Spleen (tissue), 11 donors: ENCODE measurements around the gene TNFRSF18. TPM values are rescaled to one million over a fixed set of nuclear protein-coding genes. Genes with fewer than 3 reads are reported as not detected.
"Not testable (repeated sequence)": the region's sequence is repeated elsewhere in the genome, so short reads cannot be mapped to it uniquely, and the experiment has no call there.

Source experiments
- DNase-seq: peaks from one replicate; pipeline ENCODE4 v3.0.0-alpha.2; 2020
- H3K27ac ChIP-seq, 8 donors: fragments of 200-600 bp; sonication (generic) in 7 of 8; 1 replicate in 4 of 8; 2 replicates in 4 of 8; pipeline versions ENCODE4 v1.5.0 to v1.8.0; 2016 to 2021; ENCODE audit warnings: inconsistent platforms in 4 of 8, mild to moderate bottlenecking in 4 of 8, moderate library complexity in 1 of 8
- H3K27me3 ChIP-seq, 7 donors: fragments of 200-600 bp; sonication (generic) in 6 of 7; replicated peaks in 1 of 7; 1 replicate in 4 of 7; 2 replicates in 3 of 7; pipeline versions ENCODE4 v1.5.0 to v1.8.0; 2016 to 2021; ENCODE audit warnings: inconsistent platforms in 3 of 7, mild to moderate bottlenecking in 1 of 7
- H3K36me3 ChIP-seq, 6 donors: fragments of 200-600 bp; sonication (generic) in 5 of 6; 1 replicate in 4 of 6; 2 replicates in 2 of 6; pipeline versions ENCODE4 v1.5.0 to v1.8.0; 2016 to 2021; ENCODE audit warnings: inconsistent platforms in 2 of 6
- H3K4me1 ChIP-seq, 6 donors: fragments of 200-600 bp; sonication (generic) in 5 of 6; 1 replicate in 3 of 6; 2 replicates in 3 of 6; pipeline versions ENCODE4 v1.5.0 to v1.8.0; 2016 to 2021; ENCODE audit warnings: inconsistent platforms in 3 of 6
- H3K4me3 ChIP-seq, 8 donors: fragments of 200-600 bp; sonication (generic) in 7 of 8; 1 replicate in 4 of 8; 2 replicates in 4 of 8; pipeline versions ENCODE4 v1.5.0 to v1.8.0; 2016 to 2021; ENCODE audit warnings: inconsistent platforms in 4 of 8, mild to moderate bottlenecking in 4 of 8, moderate library complexity in 2 of 8
- H3K9me3 ChIP-seq, 8 donors: fragments of 200-600 bp; sonication (generic) in 7 of 8; 1 replicate in 4 of 8; 2 replicates in 4 of 8; pipeline versions ENCODE4 v1.5.0 to v1.8.0; 2016 to 2021; ENCODE audit warnings: inconsistent platforms in 4 of 8
- CTCF ChIP-seq, 11 experiments: fragments of 200-600 bp in 7 of 11; fragments of 450-650 bp in 4 of 11; sonication (generic) in 4 of 11; IDR thresholded peaks in 8 of 11; conservative IDR thresholded peaks in 3 of 11; 1 replicate in 7 of 11; 2 replicates in 4 of 11; pipeline versions ENCODE4 v1.4.0 to v1.8.0; 2016 to 2021; ENCODE audit warnings: antibody characterized with exemption in 11 of 11, inconsistent platforms in 4 of 11, mild to moderate bottlenecking in 1 of 11
- POLR2A ChIP-seq, 3 donors: fragments of 450-650 bp; IDR thresholded peaks; one replicate each; pipeline ENCODE4 v1.5.1; 2017; ENCODE audit warnings: antibody characterized with exemption in 3 of 3, mild to moderate bottlenecking in 1 of 3
- POLR2AphosphoS5 ChIP-seq, 3 donors: sonication (generic); formaldehyde crosslinking; IDR thresholded peaks; one replicate each; pipeline ENCODE4 v1.5.1; 2017; ENCODE audit warnings: antibody characterized with exemption in 3 of 3
- WGBS, 5 donors: extraction: QIAGEN DNeasy Blood & Tissue Kit in 3 of 5; methylation state at CpG; one replicate each; pipeline versions ENCODE4 v1.1.5 to v1.1.7; 2013 to 2018; 5-methylcytosine and 5-hydroxymethylcytosine counted together
- intact Hi-C: fragments of 100-400 bp; cut with DNase I; formaldehyde crosslinking; loops from one replicate; pipeline ENCODE4 v1.15.0; 2023; ENCODE audit warnings: low total_unique reads
- polyA plus RNA-seq, 3 donors: library from polyadenylated mRNA; stranded (reverse); fragments of 200-250 nt; gene quantifications; one replicate each; pipeline ENCODE4 v1.2.1, GENCODE V29; 2013
- total RNA-seq, 7 donors: library from RNA; depleted of rRNA in 3 of 7; stranded (reverse); fragments of >200 nt in 3 of 7; fragmentation: NEBNext Ultra II Directional in 4 of 7; extraction: Animal tissue kit (Norgen Biotek cat#: 25700) in 4 of 7; gene quantifications; one replicate each; pipeline versions ENCODE4 v1.1.0 to v1.2.1, GENCODE V29; 2016 to 2021
- donor health status: healthy with polysubstance abuse.
- donor health status: DM: no; HTN: no; CAD: no; lungs with moderate emphysema.
- donor health status: DM: no; HTN: no; CAD: no.
- donor health status: Bipolar disorder and iron deficiency.
- donor health status: healthy.
- donor health status: DM: no; HTN: no; CAD: no.
- donor health status: DM: yes; HTN: yes; CAD: no.

TNFRSF18 gene
- total and polyA plus RNA-seq, 10 donors, result 5.2 to 16.3 (median 7.6) TPM

- TF ChIP-seq CTCF (IDR thresholded peaks at IDR 0.05 in 8 of 11, conservative IDR thresholded peaks at IDR 0.05 in 3 of 11) (no peak), POLR2AphosphoS5 (IDR thresholded peaks at IDR 0.05) (no peak)
- no peak overlapping the region for H3K4me3 ChIP-seq
- intact Hi-C loops, result no loop called here
- no peaks in the 10 kb centered on the region for H3K36me3 ChIP-seq
- 81 to 89% (median 83%) methylated on average over 15 to 21 of the region's 21 CpGs for WGBS, 5 donors
- no peak overlapping the region for H3K27ac ChIP-seq
- peaks cover 0 to 32% (median 20%) of the 10 kb centered on the region in 6 donors for H3K4me1 ChIP-seq
- peak; percentile 23 for DNase-seq
- H3K9me3 ChIP-seq, result peaks cover 0 to 5% (median 0%) of the 10 kb centered on the region in 8 donors
- peaks cover 0 to 100% (median 52%) of the 10 kb centered on the region in 7 donors for H3K27me3 ChIP-seq
Observed at GRCh38 chr1:1177452-1178206, 28.8 kb downstream of the TNFRSF18 start.

GRCh38 chr1:1176931-1177330, 29.5 kb downstream of the TNFRSF18 start:
- H3K36me3 ChIP-seq, result no peaks in the 10 kb centered on the region
- peaks cover 0 to 100% (median 49%) of the 10 kb centered on the region in 7 donors for H3K27me3 ChIP-seq
- H3K9me3 ChIP-seq, result peaks cover 0 to 5% (median 0%) of the 10 kb centered on the region in 8 donors
- 76 to 86% (median 82%) methylated on average over 7 of the region's 7 CpGs for WGBS, 5 donors
- intact Hi-C loops, result no loop called here
- no peak overlapping the region for H3K27ac ChIP-seq
- no peak overlapping the region for H3K4me3 ChIP-seq
- peak; percentile 15 for DNase-seq
- no peak for TF ChIP-seq CTCF (IDR thresholded peaks at IDR 0.05 in 8 of 11, conservative IDR thresholded peaks at IDR 0.05 in 3 of 11)
- TF ChIP-seq POLR2AphosphoS5 (IDR thresholded peaks at IDR 0.05), result no peak
- no peak for TF ChIP-seq POLR2A (IDR thresholded peaks at IDR 0.05)
- H3K4me1 ChIP-seq, result peaks cover 0 to 32% (median 23%) of the 10 kb centered on the region in 6 donors

- 51 to 70% (median 56%) methylated on average over 22 of the region's 22 CpGs for WGBS, 5 donors
- H3K36me3 ChIP-seq, H3K27ac ChIP-seq, H3K4me3 ChIP-seq, intact Hi-C loops, H3K9me3 ChIP-seq: not testable (repeated sequence)
- peaks cover 0 to 39% (median 27%) of the 10 kb centered on the region in 6 donors for H3K4me1 ChIP-seq
- H3K27me3 ChIP-seq, result peaks cover 0 to 100% (median 56%) of the 10 kb centered on the region in 7 donors
- peak; percentile 56 for DNase-seq
Observed at GRCh38 chr1:1176063-1176761, 30.2 kb downstream of the TNFRSF18 start.

- Histone ChIP-seq H3K4me3 (no peak overlapping the region), H3K27ac (no peak overlapping the region), H3K4me1 (peaks cover 0 to 46% (median 34%) of the 10 kb centered on the region in 6 donors), H3K36me3 (no peaks in the 10 kb centered on the region), H3K27me3 (peaks cover 0 to 100% (median 64%) of the 10 kb centered on the region in 7 donors), H3K9me3 (peaks cover 0 to 5% (median 0%) of the 10 kb centered on the region in 8 donors)
- TF ChIP-seq CTCF (IDR thresholded peaks at IDR 0.05 in 8 of 11, conservative IDR thresholded peaks at IDR 0.05 in 3 of 11), result no peak
- no peak for TF ChIP-seq POLR2A (IDR thresholded peaks at IDR 0.05)
- TF ChIP-seq POLR2AphosphoS5 (IDR thresholded peaks at IDR 0.05), result no peak
- DNase-seq, result peak; percentile 69
- WGBS, 5 donors, result 83 to 87% (median 85%) methylated on average over 28 to 29 of the region's 29 CpGs
- intact Hi-C loops, result no loop called here
Observed at GRCh38 chr1:1175221-1176062, 30.9 kb downstream of the TNFRSF18 start.
